ENCODE results near the gene KDSR. TPM values are rescaled to one million over a fixed set of nuclear protein-coding genes. Genes with fewer than 3 reads are reported as not detected.

The KDSR gene
- total RNA-seq, 2 donors from 2014 or later: 14.5 TPM

GRCh38 chr18:63346031-63346430 is 21.0 kb downstream of the KDSR start:
- no peak overlapping the region for H3K27ac ChIP-seq
- intact Hi-C loops (cut with DNase I): no loop called here
- no peak for TF ChIP-seq CTCF (IDR thresholded peaks at IDR 0.05)
- no peak for TF ChIP-seq POLR2A (IDR thresholded peaks at IDR 0.05)
- no peak overlapping the region for H3K4me3 ChIP-seq
- ATAC-seq (no peak), DNase-seq (no peak)
- 73 to 79% methylated on average over 7 of the region's 7 CpGs for WGBS, 2 donors
- peaks cover 0 to 21% of the 10 kb centered on the region in 2 donors for H3K36me3 ChIP-seq (replicated peaks in 1 of 2; ENCODE audit: insufficient read depth in 1 of 2, low read depth in 2 of 2)
- no peaks in the 10 kb centered on the region for H3K4me1 ChIP-seq
- no peaks in the 10 kb centered on the region for H3K27me3 ChIP-seq
- H3K9me3 ChIP-seq: no peaks in the 10 kb centered on the region

GRCh38 chr18:63344918-63345317 is 22.1 kb downstream of the KDSR start:
- TF ChIP-seq CTCF (IDR thresholded peaks at IDR 0.05): no peak
- no peak for TF ChIP-seq POLR2A (IDR thresholded peaks at IDR 0.05)
- H3K36me3 ChIP-seq (replicated peaks in 1 of 2; ENCODE audit: insufficient read depth in 1 of 2, low read depth in 2 of 2): peaks cover 0 to 18% of the 10 kb centered on the region in 2 donors
- no peaks in the 10 kb centered on the region for H3K9me3 ChIP-seq
- no peak for ATAC-seq
- DNase-seq: no peak
- no peaks in the 10 kb centered on the region for H3K27me3 ChIP-seq
- WGBS, 2 donors: 79 to 82% methylated on average over 2 of the region's 2 CpGs
- intact Hi-C loops (cut with DNase I): no loop called here
- H3K27ac ChIP-seq: no peak overlapping the region
- no peaks in the 10 kb centered on the region for H3K4me1 ChIP-seq
- no peak overlapping the region for H3K4me3 ChIP-seq

- Histone ChIP-seq H3K27ac (no peak overlapping the region), H3K4me1 (no peaks in the 10 kb centered on the region), H3K9me3 (no peaks in the 10 kb centered on the region), H3K4me3 (no peak overlapping the region), H3K36me3 (replicated peaks in 1 of 2; ENCODE audit: insufficient read depth in 1 of 2, low read depth in 2 of 2) (peaks cover 0 to 18% of the 10 kb centered on the region in 2 donors), H3K27me3 (no peaks in the 10 kb centered on the region)
- ATAC-seq (no peak), DNase-seq (no peak)
- intact Hi-C loops (cut with DNase I): no loop called here
- no peak for TF ChIP-seq CTCF (IDR thresholded peaks at IDR 0.05)
- TF ChIP-seq POLR2A (IDR thresholded peaks at IDR 0.05): no peak
- WGBS, 2 donors: 58 to 62% methylated on average over 5 of the region's 5 CpGs
These were observed 22.7 kb downstream of the KDSR start for GRCh38 chr18:63344263-63344662.

GRCh38 chr18:63342206-63342605 is 24.8 kb downstream of the KDSR start:
- Histone ChIP-seq H3K4me3 (no peak overlapping the region), H3K4me1 (no peaks in the 10 kb centered on the region), H3K36me3 (replicated peaks in 1 of 2; ENCODE audit: insufficient read depth in 1 of 2, low read depth in 2 of 2) (peaks cover 0 to 20% of the 10 kb centered on the region in 2 donors), H3K27me3 (no peaks in the 10 kb centered on the region), H3K9me3 (no peaks in the 10 kb centered on the region), H3K27ac (no peak overlapping the region)
- 63 to 80% methylated on average over 5 of the region's 5 CpGs for WGBS, 2 donors
- TF ChIP-seq POLR2A (IDR thresholded peaks at IDR 0.05) (no peak), CTCF (IDR thresholded peaks at IDR 0.05) (peak in 3 of 7 experiments; percentile 7 to 26 (median 23))
- DNase-seq (peak in 1 of 4 donors; percentile 29), ATAC-seq (no peak)
- intact Hi-C loops (cut with DNase I): no loop called here

GRCh38 chr18:63339920-63340484 is 27.0 kb downstream of the KDSR start:
- H3K27ac ChIP-seq: no peak overlapping the region
- ATAC-seq: no peak

More at GRCh38 chr18:63339920-63340484, 27.0 kb downstream of the KDSR start:
- Histone ChIP-seq H3K4me1 (no peaks in the 10 kb centered on the region), H3K9me3 (no peaks in the 10 kb centered on the region), H3K36me3 (replicated peaks in 1 of 2; ENCODE audit: insufficient read depth in 1 of 2, low read depth in 2 of 2) (peaks cover 0 to 14% of the 10 kb centered on the region in 2 donors), H3K4me3 (no peak overlapping the region), H3K27me3 (no peaks in the 10 kb centered on the region)
- TF ChIP-seq CTCF (IDR thresholded peaks at IDR 0.05) (peak; percentile 11 to 41 (median 33)), POLR2A (IDR thresholded peaks at IDR 0.05) (no peak)
- 24 to 29% methylated on average over 4 of the region's 4 CpGs for WGBS, 2 donors
- intact Hi-C loops (cut with DNase I): no loop called here
- DNase-seq: peak in 2 of 4 donors; percentile 30 to 47

Data from body of pancreas (tissue), 4 donors.